Stimulated activated CD4-positive, alpha-beta T cell treated with anti-CD3 and anti-CD28 coated beads, Interleukin-4, amount 100 ng/mL, for 1 hour (primary cell): ENCODE measurements around the gene ABR.

ENCODE experiments used
- DNase-seq: peaks from one replicate; pipeline ENCODE4 v3.0.0-alpha.2; 2020

ABR gene

DNA sequence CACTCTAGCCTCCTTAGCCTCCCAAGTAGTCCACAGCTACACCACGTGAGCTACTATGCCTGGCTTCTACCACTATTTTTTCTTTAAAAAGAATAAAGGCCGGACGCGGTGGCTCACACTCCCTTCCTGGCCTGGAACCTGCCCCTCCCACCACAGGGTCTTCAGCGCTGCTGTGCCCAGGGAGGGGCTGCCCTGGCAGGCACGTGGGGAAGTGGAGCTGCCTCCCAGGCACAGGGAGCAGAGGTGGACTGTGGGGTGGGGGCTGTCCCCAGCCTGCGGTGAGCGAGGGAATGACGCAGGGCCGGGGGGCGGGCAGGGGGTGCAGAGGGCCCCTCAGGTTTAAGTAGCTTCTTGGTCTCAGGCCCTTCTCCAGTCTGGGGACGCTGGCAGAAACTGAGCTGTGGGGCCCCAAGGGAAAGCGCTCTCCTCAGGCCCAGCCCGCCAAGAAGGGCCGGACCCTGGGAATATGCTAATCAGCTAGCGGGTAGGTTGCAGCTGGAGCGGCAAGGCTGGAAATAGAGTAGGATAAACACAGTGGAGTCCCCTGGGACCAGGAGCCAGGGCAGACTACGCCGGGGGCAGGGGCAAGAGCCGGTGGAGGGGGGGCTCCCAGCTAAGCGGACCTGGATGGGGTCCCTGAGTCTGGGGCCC is 136.1 kb downstream of the ABR start:
- DNase-seq: no peak

DNA sequence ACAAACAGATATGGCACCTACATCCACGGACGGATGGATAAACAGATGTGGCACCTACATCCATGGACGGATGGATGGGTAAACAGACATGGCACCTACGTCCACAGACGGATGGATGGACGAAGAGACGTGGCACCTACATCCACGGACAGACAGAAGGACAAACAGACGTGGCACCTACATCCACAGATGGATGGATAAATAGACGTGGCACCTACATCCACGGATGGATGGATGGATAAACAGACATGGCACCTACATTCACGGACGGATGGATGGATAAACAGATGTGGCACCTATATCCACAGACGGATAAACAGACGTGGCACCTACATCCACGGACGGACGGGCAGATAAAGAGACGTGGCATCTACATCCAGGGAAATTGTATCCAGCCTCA is 137.3 kb downstream of the ABR start:
- no peak for DNase-seq

DNA sequence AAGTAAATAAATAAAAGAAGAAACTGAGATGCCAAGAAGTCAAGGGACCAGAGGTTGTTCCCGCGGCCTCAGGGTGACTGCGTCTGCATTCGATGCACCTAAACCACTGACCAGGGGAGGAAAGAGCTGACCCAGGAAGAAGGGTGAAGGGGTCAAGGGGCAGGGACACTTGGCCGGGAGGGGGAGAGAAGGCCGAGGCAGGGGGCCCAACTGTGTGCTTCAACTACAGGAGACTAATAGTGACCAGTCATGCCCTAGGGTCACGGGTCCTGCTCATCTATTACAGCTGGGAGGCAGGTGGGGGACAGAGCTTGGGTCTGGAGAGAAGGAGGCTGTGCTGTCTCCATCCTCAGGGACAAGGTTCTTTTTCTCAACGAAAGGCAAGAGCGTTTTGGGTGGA is 138.0 kb downstream of the ABR start:
- no peak for DNase-seq

DNA sequence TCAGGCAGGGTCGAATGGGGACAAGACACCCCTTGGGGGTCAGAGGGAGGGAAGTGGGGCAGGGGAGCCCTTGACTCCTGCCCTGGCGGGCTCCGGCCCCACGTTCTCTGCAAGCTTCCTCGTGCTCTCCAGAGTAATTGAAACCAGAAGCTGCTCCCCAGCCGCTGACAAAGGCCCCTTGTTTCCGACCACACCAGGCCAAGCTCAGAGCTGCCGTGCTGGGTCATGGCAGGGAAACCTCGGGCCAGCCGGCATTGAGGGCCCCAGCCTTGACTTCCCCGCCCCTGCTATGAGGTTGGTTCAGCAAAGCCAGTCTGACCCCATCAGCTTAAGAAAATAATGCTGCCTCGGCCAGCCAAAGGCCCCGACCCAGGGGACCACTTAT is 139.6 kb downstream of the ABR start:
- DNase-seq: no peak

DNA sequence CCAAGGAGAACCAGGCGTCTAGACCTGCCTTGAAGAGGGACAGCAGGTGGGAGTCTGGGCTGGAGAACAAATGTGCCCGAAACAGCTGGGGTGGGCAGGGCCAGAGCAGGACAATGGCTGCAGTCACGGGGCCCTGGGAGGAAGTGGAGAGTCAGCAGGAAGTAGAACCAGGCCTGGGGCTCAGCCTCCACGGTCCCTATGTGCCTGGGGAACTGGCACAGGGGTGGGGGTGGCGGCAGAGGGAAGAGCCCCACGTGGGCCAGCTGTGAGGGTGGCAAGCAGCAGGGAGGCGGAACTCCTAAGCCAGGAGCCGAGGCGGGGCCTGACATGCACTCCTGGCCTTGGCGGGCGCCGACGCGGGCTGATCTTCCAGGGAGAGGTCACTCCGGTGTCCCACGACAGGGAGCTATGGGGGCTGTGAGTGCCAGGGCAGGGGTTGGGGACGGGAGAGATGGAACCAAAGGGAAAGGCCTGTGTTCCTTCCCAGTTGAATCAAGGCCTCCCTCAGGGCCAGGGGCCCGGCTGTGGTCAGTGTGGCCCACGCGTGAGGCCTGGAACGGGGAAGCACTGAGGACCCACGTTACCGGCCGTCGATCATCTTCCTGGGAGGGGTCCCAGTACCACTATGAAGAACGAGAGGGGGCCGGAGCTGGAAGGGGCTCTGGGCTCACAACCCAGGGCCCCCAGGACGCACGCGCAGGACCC is 140.1 kb downstream of the ABR start:
- DNase-seq: no peak

DNA sequence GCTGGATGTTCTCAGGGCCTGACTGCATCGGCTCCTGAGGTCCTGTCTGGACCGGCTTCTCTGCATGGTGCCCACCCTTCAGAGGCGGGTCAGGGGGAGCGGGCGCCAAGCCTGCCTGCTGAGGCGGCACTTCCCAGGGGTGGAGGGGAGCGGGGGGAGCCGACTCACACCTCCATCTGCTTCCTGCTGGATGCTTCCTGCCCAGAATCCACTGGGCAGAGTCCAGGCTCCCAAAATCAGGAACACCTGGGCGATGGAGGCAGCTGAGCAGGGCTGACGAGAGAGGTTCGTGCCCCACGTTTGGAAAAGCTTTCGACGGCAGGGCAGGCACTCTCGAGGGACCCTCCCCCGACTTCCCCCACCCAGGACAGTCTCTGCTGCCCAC is 140.7 kb downstream of the ABR start:
- no peak for DNase-seq

DNA sequence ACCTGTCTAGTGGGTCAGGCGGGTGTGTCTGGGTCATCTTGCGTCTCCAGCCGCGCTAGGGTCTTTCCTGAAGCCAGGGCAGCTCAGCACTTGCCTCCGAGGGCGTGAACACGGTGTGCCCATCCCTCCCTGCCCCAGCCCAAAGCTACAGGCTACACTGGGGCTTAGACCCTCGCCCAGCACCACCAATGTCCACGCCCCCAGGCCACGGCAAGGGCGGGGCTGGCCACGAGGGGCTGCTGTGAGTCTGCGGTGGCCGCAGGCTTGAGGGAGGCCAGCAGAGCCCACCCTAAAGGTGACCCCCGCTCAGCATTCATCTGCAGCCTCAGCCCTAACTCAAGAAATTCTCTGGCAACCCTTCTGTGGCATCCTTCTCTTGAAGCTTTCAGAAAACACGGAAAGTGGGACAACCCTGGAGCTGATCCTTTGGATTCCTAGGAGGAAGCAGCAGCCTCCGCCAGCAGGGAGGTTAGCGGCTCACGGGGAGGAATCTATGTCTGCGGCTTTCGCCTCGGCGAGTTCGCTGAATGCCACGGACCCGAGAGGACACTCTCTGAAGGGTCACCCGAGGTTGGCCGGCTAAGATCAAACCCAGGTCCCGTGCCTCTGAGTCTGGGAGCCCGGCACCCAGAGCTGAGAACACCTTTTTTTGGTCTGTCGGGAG is 141.2 kb downstream of the ABR start:
- DNase-seq: no peak

DNA sequence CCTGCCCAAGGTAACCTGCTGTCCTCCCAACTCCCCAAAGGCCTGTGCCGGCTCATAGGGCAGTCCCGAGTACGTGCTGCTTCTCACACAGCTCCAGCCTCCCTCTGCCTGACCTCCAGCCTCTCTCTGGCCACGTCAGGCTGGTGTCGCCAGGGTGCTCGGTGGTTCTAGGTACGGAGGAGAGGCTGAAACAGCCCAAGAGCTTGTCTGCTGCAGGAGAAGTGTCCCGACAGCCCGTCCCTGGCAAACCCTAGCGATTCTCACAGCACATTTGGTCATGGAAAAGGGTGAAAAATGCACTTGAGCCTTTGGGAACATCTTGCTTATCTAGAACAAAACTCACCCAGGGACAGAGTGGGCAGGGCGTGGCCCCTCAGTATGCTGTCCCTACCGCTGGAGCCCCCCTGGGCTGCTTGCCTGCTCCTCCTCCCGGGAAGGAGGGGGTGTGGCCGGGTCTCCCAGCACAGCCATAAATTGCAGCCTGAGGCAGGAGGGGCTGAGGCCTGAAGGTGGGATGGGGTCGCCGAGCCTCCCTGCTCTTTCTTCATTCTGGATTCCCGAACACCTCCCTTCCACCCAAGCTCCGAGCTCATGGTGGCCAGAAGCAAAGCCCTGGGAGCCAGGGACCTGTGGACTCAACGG is 142.4 kb downstream of the ABR start:
- DNase-seq: no peak

DNA sequence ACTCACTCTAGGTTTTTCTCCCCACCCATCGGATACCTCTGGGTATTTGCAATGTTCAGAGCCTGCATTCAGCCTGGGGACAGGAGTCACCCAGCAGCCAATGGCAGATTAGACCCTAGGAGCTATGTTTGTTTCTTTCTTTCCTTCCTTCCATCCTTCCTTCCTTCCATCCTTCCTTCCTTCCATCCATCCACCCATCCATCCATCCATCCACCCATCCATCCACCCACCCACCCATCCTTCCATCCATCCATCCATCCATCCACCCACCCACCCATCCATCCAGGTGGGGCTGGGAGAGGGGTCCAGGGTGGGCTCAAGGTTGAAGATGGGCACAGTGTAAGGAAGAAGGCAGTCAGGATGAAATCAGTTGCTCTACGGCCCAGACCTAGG is 142.9 kb downstream of the ABR start:
- no peak for DNase-seq

DNA sequence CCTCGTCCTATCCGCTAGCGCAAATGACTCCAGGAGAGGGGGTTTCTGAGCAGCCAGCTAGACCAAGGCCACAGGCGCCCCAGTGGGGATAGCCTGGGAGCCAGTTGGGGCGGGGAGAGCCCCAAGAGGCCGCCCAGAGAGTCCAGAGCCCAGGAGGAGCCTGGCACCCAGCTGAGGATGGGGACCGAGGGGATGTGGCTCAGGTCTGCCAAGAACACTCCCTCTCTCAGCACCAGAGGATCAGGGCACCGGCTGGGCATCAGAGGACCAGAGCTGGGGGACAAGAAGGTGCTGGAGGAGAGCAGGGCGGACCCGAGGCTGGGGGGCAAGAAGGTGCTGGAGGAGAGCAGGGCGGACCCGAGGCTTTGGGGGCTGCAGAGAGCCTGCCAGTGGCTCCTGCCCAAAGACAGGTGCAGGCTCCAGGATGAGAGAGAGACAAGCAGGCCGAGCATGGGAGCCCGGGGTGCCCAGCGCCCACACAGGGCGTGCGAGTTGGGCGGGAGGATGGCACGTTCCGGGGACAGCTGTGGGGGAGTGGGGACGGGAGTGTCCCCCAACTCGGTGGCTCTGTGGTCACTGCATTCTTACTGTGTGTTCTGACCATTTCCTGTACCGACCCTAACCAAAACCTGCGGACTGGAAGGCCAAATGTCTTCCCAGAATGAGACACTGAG is 143.5 kb downstream of the ABR start:
- no peak for DNase-seq

DNA sequence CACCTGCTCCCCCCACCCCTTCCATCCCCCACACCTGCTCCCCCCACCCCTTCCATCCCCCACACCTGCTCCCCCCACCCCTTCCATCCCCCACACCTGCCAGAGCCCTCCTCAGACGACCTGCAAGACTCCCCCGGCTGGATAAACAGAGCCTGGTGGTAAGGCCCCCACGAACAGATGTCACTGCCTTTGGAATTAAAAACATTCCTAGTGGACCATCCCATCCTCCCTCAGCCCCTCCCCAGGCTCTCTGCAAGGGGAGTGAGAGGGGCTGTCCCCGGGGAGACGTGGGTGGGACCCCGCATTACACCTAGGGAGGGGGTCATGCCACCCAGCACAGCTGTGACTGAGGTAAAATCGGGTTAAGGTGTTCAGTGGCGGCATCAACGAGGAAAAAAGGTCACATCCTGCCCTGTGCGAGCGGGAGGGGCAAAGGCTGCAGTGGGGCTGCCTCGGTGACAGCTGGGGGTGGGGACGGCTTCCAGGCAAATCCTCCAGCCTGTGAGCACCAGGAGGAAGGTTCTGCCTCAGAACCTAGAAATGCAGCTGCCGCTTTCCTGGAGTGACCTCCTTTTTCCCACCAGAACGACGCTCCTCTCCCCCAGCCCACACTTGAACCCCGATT is 144.1 kb downstream of the ABR start:
- DNase-seq: no peak

DNA sequence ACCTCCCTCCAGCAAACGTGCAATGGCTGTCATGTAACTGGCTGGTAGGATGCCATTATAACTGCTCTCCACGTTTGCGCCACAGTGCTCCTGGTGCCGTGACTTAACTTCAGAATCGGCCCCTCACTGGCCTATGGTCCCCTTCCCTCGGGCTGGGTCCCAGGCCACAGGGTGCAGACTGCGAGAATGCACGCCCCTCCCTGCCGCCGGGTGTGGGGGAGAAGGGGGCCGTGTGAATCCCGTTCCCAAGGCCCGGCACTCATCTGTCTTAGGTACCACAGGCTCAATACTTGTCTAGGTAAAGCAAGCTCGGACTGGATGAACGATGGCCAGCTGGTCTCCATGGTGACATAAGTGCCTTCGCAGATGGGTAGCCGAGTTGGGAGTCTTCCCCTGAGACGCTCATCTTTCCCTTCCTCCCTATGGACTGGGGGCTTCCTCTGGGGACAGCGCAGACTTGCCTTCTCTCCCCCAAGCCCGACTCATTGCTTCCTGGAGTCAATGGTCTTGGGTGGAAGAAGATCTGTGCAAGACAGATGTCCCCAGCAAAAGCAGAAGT is 145.1 kb downstream of the ABR start:
- no peak for DNase-seq

DNA sequence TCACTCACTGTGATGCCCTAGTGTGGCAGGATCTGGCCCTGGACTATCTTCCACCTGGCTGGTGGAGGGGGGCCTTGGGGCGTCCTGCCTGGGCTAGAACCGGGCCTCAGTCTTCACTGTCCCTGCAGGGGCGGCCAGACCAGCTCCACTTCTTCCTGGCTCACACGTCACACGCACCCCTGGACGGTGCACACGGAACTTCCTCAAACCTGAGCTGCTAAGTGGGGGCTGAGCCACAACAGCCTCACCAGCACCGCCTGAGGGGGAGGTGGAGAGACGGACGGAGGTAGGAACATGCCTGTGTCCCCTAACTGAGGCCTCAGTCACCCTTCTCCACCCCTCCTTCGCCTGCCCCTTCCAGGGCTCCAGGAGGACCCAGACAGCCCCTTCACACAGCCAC is 146.3 kb downstream of the ABR start:
- DNase-seq: no peak

DNA sequence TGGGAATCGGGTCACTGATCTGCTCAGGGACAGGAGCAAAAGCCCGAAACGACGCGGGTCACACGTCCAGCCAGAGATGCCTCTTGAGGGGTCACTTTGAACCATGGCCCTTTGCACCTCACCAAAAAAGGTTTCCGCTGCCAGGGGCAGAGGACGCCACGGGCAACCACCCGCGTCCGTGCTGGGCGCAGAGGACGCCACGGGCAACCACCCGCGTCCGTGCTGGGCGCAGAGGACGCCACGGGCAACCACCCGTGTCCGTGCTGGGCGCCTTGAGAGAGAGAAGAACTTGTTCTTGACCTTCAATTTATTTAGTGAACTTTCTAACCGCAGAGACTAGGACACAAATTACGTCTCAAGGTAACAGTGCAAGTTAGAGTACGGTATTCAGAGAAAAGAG is 147.4 kb downstream of the ABR start:
- DNase-seq: no peak

DNA sequence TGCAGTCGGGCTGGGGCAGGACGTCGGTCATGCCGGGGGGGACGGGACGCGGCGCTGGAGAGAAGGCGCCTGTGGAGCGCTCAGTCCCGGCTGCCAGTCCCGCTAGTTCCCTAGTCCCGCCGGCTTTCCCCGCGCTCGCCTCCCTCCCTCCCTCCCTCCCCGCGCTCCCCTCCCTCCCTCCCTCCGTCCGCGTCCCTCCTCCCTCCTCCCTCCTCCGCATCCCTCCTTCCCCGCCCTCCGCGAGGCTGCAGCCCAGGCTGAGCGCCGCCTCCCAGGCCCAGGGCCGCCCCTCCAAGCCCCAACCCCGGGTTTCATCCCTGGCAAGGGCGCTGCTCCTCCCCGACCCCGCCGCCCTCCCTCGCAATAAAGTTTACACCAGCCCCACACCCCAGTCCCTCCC is 148.1 kb downstream of the ABR start:
- DNase-seq: no peak

DNA sequence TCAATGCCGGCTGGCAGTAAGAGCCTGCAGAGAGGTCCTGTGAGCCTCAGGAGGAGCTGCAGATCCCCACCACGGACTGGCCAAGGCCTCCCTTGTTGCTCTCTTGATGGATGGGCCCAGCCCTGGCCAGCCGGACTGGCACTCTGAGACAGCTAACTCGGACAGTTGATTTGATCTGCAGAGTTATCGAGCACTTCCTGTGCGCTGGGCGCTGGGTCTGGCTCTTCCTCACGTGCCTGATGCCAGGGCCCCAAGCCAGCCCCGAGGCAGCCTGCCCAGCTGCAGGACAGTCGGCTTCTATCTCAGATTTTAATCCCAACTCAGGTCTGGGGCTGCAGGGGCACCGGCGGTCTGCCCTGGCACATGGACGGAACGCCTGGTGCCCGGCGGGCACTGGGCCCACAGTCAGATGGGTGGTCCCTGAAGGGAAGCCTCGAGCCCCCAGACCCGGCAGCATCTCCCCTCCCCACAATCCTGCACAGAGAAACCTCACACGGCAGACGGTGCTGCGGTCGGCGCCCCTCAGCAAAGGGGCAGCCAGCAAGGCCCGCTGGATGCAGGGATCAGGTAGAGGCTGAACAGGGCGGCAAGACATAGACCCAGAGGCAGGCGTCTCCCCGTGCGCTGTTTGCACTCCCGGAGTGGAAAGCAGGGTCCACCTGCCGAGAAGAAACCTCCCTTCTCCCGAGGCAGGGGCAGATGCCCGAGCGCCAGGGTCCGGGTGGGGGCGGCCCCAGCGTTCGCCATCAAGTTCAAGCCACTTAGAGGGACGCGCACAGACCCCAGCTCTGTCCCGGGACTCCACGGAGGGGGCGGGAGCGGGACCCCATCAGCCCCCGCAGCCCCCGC is 148.9 kb downstream of the ABR start:
- no peak for DNase-seq

DNA sequence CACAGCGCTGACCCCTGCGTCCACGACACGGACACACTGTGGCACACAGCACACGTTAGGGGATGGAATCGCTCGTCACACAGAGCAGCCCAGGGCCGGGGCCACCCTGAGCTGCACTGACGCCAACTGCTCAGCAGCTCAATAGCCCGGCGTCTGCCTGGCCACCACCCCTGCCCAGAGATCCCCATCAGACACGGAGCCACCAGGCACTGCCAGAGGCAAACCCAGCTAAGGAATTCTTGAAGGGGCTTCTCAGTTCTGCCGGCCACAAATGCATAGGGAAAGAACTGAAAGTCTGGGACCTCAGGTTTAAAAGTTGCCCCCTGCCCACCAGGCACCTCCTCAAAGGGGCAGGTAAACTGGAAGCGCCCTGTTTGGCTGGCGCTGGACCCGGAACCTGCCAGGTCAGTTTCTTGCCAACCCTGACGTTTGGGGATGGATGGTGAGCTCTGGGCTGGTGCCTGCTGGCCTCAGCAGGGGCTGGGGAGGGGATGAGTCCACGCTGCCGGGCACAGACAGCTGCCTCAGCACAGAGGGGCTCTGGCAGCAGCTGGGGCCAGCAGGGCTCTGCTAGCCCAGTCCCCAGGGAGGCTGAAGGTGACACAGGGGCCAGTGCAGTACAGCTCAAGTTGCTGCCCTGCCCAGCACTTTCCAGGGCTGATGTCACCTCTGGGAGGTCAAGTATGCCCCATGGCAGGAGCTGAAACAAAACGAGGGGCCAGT is 149.7 kb downstream of the ABR start:
- no peak for DNase-seq

DNA sequence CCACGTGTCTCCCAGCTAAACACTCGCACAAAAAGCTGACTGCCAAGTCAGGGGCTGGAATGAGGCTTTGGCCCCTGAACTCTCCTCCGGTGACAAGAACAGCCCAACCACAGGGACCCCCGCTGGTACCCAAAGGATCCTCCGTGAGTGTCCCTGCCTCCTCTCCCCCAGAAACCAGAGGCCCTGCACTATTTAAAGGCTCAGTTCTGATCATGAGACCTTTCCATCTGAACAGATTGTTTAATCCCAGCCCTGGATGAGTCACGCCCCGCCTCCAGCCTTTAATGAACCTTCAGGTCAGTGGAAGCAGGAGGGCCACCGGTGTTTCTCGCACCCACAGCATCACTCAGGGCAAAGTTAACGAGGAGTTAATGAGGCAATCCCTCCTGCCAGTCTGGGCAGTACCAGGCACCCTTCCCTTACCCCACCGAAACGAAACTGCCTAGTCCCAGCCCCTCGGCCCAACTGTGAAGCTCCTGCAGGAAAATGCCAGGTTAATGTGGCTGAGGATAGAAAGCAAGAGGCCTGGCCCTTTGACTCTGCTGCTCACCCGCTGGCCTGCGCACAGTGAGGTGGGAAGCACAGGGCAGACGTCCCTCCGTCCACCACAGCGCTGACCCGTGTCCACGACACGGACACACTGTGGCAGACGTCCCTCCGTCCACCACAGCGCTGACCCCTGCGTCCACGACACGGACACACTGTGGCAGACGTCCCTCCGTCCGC is 150.4 kb downstream of the ABR start:
- no peak for DNase-seq

DNA sequence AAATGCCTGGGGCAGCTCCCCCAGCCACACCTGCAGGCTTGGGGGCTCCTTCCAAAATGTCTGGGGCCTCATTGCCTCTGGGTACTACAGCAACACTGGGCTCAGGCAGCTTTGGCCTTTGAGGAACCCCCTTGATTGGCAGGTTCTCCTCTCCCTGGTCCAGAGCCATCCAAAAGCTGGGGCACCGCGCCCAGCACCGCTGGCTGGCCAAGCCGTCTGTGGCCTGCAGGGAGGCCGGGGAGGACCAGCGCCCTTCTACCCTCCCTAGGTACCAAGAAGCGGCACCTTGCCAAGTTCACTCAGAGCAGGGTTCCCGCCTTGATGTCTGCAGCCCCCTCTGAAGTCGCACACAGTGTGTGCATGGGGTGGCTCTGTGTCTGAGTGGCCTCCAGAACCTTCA is 152.7 kb downstream of the ABR start:
- no peak for DNase-seq

DNA sequence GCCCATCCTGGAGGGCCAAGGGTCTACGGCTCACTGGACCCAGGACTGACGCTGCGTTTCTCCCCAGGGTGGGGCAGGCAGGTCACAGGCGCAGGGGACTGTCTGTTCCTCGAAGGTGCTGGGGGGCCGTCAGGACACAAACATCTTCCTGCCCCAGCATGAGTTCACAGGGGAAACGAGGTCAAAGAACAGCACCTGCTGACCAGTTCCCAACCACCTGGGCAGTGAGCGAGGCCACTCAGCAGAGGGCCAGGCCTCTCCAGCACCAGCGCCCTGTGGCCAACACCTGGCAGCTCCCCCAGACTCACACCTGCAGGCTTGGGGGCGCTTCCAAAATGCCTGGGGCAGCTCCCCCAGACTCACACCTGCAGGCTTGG is 153.2 kb downstream of the ABR start:
- DNase-seq: no peak
